ENCODE data around the gene COTL1. TPM values are rescaled to one million over a fixed set of nuclear protein-coding genes. Genes with fewer than 3 reads are reported as not detected.

COTL1 gene
- total RNA-seq, 1 donor from 2014 or later: 16.3 TPM

DNA sequence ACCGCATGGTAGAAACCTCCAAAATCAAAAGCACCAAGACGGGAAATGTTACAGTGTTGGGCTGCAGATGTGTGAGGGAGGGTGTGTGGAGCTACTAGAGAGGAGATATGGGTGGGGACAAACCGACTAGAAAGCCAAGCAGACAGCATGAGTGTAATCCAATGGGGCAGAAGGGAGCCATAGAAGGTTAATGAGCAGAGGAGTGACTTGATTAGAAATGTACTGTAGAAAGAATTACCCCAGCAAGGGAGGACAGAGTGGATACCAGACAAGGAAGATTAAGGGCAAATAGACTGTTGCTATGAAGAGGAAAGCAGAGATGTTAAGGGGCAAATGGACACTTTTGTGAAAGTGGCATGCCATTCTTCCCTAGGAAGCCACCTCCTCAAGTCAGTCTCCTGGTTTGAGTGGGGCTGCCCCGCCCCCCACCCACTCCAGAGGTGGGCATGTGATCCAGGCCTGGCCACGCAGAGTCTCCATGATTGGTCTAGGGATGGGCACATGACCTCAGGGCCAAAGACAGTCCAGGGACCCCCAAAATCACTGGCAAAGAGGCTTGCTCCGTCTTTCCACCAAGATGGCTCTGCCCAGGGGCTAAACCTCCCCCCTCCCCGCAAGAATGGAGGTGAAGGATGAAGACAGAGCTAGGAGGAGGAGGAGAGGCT is 4.3 kb downstream of the COTL1 start:
- no peak for ATAC-seq

DNA sequence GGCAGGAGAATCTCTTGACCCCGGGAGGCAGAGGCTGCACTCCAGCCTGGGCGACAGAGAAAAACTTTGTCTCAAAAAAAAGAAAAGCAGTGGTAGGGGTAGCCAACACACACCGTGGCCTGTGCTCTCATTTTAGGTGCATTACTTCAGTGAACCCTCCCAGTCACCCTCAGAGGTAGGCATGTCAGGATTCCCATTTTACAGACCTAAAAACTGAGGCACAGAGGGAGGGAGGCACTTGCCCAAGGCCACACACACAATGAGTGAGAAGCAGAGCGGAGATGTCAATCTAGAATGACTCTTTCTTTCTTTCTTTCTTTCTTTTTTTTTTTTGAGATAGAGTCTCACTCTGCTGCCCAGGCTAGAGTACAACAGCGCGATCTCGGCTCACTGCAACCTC is 5.2 kb downstream of the COTL1 start:
- ATAC-seq: no peak

DNA sequence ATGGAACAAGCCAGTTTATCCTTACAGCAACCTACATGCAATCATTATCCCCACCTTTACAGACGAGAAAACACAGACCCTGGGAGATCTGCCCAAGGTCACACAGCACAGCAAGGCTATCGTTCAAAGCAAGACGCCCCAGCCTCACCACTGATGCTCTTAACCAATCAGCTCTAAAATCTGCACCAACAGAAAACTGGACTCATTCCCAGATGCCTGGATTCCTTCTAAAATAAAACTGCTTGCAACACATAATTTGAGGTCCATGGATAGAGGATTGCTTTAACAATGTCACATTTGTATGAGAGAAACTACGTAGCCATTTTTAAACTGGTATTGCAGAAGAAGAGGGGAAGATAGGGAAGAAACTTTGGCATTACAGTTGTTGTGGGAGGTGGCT is 6.8 kb downstream of the COTL1 start:
- no peak for ATAC-seq

DNA sequence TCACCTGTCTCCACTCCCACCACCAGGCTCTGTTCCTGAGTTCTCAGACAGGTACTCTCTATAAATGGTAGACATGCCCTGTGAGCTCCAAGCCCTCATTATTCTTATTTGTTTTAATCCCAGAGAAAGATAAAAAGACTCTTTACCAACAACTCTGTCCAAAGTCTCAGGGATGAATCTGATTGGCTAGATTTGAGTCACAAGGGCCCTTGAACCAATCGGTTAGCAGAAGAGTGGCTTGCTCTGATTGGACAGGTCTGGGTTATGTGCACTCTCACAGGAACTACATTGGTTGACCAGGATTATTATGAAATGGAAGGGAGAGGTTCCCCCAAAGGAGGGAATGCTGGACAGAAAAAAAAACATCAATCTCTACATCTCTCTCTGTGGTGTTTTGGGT is 7.5 kb downstream of the COTL1 start:
- ATAC-seq: no peak

DNA sequence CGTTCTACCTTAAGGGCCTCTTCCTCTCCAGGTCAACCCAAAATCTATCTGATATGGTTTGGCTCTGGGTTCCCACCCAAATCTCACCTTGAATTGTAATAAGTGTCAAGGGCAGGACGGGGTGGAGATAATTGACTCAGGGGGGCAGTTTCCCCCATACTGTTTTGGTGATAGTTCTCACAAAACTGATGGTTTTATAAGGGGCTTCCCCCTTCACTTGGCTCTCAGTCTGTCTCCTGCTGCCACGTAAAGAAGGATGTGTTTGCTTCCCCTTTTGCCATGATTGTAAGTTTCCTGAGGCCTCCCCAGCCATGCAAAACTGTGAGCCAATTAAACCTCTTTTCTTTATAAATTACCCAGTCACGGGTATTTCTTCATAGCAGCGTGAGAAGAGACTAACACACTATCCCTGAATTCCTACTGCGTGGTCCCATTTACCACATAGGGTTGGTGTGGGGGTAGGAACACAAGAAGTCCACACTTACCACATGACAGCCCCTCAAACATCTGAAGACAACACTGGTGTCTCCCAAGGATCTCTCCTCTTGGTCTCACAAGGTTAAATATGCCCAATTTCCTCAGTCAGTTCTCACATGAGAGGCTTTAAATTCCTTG is 8.2 kb downstream of the COTL1 start:
- no peak for ATAC-seq

DNA sequence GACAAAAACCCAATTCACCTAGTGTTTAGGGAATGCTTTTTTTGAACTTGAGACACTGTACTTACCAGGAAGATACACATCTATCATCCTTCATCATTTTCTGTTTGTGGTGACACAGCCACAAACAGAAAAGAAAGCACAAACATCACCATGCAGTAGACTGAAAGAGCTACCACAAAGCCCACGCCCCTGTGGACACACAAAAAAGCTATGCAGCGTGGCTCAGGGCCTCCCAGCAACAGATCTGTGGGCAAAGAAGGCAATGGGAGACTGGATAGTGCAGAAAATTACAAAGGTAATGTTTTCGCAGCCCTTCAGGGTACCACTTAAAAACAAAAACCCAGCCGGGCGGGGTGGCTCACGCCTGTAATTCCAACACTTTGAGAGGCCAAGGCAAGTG is 9.6 kb downstream of the COTL1 start:
- no peak for ATAC-seq

DNA sequence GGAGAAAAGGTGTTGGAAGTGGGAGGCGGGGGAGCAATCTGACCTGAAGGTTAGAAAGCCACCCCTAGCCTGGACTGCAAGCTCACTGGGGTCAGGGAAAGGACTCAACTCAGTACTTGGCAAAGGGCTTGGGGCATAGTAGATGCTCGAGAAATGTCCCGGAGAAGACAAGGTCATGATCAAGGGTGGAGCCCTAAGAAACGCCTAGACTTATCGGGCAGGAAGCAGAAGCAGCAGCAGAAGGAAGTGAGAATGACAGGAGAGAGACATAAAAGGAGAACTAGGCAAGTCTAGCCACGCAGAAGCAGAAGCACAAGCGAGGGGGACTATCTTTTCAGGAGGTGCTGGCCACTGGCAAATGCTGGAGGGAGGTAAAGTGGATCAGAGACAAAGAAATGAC is 10.2 kb downstream of the COTL1 start:
- ATAC-seq: peak; percentile 30

DNA sequence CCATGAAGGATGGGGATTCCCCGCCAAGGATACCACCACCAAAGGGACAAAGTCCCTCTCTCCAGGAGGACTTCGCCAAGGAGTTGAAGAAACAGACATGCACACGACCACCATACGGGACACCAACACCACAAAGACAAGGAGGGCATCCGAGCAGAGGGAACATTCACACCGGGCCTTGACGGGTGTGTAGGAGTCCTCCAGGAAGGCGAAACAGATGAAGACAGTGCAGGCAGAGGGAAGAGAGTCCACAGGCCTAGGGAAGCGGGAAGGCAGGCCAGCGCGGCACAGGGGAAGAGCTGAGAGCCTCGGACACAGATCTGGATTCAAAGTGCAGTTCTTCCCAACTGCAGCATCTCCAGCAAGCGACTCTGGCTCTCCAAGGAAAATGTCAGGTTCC is 10.8 kb downstream of the COTL1 start:
- ATAC-seq: no peak

DNA sequence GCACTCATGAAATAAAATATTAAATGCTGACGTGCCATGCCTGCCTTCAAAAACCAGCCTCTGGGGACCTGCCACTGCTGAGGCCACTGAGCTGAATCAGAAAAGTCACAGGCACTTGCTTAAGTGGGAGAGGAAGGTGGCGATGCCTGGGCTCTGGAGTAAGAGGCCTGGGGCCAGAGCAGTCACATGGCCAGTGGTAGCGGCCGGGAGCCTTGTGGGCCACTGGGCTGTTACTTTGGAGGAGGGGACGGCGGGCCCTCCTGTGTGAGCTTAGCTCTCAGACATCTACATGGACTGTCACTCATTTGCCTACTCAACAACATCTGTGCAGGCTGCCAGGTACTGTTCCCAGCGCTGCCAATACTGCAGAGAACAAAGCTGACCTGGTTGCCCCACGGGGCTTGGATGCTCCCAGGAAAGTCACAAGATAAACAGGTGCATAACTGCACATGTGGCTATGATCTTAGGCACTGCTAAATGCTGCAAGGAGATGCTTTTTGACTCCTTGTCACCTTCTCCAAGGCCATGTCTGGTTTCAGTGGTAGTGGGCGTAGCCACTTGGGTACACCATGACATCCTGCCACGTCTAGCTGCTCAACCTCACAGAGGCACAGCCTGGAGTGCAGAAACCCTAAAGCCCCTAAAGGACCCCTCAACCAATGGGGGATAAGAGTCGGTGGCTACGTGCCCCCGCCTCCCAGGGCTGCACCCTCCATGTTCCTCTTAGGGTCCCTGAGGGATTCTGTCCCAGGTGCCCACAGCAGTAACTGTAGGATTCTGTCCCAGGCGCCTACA is 11.6 kb downstream of the COTL1 start:
- ATAC-seq: no peak

DNA sequence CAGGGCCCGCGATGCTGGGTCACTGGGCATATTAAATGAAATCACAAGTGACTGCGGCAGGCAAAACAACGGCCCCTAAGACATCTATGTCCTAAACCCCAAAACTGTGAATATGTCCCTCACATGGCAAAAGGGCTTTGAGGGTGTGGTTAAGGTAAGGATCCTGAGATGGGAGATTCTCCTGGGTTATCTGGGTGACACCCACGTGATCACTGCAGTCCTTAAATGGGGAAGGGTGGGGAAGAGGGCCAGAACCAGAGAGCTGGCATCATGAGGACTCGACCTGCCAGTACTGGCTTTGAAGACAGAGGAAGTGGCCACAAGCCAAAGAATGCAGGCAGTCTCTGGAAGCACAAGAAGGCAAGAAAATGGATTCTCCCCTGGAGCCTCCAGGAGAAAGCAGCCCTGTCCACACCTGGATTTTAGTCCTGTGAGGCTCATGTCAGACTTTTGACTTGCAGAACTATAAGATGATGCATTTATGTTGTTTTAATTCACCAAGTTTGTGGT is 12.5 kb downstream of the COTL1 start:
- ATAC-seq: no peak

DNA sequence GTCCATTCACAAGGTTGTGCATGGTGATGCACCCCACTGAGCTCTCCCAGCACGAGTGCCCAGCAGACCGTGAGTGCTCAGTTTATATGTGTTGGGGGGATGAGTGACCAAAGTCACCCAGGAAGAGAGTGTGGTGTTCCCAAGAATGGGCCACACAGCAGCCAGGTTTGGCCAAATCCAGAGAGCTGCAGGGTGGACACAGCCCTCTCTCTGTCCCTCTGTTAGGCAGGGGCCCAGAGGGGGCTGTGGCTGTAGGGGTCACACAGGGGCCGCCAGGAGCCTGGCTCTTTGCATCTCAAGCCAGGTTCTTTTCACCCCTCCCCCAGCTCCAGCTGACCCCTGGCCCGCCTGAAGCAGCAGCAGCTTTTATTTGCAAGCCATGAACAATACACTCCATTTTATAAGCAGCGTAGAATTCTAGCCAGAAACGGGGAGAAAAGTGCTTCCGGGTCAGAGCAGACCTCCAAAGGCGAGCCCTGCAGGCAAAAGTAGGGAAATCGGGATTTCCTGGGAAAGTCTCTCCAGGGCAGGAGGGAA is 13.3 kb downstream of the COTL1 start:
- ATAC-seq: no peak

DNA sequence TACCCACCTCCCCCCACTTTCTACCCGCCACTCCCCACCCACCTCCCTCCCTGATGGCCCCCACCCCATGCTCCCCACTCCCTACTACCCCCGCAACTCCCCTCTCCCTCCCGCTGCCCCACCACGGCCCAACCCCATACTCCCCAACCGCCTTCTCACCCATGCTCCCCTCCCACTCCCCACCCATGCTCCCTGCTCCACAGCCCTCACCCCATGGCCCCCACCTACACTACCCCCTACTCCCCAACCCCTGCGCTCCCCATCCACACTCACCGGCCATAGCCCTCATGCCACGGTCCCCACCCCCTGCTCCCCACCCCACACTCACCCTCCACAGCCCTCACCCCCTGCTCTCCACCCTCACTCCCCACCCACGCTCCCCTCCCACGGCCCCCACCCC is 13.9 kb downstream of the COTL1 start:
- no peak for ATAC-seq

DNA sequence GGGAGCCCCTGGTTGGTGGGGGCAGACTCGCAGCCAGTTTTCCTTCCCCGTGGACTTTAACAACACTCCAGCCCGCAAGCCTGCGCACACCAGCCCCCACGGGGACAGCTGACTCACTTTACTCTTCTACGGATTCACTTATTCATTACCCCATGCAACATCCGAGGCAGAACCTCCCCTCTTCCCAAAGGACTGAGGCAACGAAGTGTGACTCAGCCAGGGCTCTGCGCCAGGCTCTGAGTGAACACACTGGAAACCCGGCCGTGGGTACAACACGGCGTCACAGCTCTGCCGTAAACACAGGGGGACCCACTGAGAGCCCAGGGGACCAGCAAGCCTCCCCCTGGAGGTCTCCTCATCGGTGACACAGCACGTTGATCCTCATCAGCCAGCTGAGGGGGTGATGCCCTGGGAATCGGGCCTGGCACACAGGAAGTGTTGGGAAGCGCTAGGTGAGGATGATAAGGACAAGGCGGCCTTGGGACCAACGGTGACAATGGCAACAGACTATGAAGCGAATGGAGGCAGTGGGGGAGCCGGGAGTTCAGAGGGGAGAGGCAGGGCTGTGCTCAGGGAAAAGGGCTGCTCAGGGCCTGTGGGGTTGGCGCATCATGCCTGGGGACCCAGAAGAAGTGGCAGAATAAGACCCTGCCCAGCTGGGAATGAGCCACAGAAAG is 14.6 kb downstream of the COTL1 start:
- ATAC-seq: peak; percentile 66

DNA sequence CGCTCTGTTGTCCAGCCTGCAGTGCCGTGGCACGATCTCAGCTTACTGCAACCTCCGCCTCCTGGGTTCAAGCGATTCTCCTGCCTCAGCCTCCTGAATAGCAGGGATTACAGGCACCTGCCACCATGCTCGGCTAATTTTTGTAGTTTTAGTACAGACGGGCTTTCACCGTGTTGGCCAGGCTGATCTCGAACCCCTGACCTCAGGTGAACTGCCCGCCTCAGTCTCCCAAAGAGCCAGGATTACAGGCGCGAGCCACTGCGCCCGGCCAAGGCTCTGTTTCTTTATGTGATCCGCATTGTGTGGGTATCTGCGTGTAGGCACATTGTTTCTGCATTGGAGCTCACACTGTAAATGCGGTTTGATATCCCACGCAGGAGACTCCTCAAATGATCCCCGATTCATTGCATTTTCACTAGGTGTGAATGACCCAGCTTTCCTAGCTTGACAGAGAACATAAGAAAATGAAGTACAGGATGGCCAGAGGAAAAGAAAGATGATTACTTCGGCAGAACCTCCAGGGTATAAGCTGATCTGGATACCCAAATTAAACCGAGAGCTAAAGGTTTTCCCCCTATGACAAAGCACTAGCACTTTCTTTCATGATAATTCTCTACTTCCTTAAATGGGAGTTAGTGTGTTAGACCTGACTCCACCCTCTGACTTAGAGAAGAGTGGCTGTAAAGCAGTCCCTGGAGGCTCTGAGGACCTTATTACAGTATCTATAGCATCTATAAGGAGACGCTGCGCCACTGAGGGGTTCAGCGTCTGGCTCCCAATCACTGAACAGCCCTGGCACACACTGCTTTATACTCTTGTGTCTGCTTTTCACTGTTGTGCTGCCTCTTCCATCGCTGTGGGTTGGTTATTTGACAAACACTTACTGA is 17.3 kb downstream of the COTL1 start:
- ATAC-seq: peak; percentile 27

DNA sequence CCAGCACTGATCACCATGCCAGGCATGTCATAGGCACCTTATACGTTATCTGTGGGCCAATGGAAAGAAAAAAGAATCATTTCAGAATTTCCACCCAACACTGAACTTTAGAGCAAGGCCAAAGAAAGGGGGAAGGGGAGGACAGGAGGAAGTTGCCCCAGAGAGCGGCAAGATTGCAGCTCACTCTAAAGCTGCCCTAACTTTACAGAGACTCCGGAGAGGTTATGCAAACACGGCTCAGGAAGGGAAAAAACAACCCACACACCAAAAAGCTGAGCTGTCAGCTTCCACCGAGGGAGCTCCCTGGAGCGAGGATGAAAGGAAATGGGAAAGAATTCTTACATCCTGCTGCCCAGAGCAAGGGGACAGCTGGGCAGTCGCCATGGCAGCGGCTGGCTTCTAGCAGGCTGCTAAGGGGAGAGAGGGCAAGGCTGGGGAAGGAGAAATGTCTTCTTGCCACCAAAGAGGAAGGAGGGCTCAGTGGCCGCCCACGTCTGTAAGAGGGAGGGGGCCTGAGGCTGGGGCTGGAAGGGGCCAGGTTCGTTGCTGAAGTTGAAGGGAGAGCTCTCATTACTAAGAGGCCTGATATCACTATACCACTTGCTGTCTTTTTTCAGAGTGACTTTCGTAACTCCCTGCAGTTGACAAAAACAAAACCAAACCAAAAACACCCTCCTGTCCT is 18.2 kb downstream of the COTL1 start:
- peak; percentile 5 for ATAC-seq

DNA sequence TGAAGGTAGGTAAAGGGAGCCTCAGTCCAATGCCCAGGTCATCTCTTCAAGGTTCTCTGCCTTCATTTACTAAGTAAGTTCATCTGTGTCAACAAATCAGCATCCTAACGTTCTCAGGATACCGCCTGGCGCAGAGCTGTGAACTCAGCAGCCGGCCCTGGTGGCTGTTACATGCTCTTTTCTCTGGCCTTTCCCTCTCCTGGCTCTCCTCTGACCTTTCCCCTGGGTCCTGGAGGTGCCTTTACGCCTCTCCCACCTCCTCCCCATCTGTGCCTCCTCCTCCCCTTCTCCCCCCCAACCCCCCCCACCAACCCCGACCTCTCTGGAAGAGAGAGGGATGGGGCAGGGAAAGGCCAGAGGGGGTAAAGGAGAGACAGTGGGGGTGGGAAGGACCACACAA is 19.5 kb downstream of the COTL1 start:
- no peak for ATAC-seq

DNA sequence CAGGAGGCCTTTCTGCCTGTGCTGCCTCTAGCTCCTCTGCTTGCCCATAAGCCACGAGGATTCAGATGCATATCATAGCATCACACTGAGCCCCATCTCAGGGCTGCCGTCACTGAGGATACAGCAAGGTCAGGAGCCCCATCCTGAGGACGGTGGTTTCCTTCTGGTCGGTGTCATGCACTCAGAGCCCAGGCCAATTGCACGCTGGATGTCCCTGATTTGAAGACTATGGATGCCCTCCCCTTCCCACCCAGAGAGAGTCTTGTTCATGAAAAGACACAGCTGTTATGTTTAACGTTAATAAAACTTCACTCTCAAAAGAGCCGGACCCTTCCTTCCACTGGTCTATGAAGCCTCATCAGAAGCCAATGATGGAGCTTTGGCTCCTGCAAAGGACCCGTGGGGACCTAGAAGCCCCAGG is 19.9 kb downstream of the COTL1 start:
- no peak for ATAC-seq

DNA sequence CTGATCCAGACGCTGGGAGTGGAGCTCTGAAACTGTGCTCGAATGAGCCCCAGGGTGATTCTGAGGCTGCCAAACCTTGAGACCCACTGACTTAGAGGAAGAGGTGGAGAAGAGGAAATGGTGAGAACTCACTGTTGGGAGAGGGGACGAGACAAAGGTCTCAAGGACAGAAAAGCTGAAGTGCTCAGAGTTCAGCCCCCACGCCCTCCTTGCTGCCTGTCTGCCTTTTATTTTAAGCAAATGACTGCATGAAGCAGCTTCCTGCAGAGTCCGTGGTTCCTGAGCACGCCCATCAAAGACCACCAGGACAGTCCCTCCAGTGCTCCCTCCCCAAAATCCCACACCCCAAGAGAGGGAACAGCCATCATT is 20.4 kb downstream of the COTL1 start:
- ATAC-seq: no peak

DNA sequence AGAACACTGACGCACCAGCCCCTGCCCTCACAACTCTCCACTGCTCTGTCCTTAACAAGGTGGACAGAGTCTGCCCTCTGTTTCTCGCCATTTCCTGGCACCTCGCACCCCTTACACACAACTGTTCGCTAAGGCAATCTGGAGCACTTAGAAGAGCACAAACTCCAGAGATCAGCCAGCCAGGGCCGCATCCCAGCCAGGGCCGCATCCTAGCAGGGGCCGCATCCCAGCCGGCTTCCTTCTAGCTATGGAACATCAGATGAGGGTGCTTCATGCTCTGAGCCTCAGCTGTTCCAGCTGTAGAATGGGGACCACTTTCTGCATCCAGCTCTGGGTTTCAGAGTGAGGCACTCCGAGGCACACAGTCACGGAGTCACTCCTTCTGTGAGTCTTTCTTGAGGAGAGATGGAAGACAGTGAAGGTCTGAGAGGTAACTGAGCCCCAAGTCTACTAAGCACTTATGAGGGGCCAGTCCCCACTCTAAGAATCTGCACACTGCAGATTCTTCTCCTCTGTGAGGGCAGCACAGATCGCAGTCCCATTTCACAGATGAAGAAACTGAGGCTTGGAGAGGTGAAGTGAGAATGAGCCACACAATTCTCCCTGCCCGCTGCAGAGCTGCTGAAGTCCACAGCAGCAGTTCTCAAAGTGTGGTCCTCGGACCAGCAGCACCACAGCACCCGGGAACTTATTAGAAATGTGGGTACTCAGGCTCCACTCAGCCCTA is 20.9 kb downstream of the COTL1 start:
- no peak for ATAC-seq

DNA sequence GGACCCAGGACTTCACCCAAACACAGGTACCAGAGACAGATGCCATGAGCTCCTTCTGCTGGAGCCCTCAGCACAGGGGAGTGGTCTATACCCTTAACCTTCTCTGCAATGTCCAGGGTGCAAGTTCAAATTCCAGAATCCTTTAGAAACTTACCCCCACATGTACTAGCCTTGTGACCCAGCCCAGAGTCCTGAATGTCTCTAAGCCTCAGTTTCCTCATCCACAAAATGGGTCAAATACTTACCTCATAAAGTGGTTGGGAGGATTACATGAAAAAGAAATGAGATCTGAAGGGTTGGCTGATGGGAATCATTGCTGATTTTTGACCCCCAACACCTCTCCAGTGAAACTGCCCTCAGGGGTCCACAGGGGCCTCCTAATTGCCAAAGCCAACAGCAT is 21.7 kb downstream of the COTL1 start:
- ATAC-seq: no peak

DNA sequence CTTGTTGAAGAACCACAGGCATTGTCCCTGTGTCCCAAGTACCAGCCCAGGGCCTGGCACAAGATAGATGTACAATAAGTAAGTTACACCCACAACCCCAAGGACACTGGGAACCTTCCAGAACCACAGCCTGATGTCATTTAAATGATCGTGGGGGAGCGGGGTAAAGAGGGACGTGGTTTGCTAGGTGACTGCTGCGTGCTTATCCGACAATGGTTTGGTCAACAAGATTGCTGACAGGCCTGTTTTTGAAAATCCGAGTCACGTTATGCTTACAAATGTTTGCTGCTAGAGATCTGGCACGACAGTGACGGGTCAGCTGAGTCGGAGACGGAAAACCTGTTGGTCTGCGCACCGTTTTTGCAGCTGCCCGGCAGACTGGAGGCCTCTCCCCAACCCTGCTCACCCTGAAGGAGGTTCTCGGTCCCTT is 22.8 kb downstream of the COTL1 start:
- no peak for ATAC-seq

Measured in esophagus mucosa (tissue), 1 donor.